AG04449 (cell line): ENCODE data around the gene SNX13.
A peak's percentile ranks its signal among the peaks of the same experiment; 100 is the strongest.

ENCODE experiments used
- CTCF ChIA-PET: fragments of 350-600 bp; formaldehyde crosslinking; extraction: SDS; loops from one replicate; lab custom pipeline; 2021; ENCODE audit warnings: antibody characterized with exemption; lab: Yijun Ruan, JAX
- POLR2A ChIA-PET: fragments of 400-600, 350-600 bp; formaldehyde crosslinking; extraction: SDS; loops from one replicate; lab custom pipeline; 2020; ENCODE audit warnings: antibody characterized with exemption, inconsistent platforms; lab: Yijun Ruan, JAX
- DNase-seq: peaks from one replicate; pipeline ENCODE4 v3.0.0-alpha.2; 2010; ENCODE audit warnings: low read depth, low spot score
- H3K4me3 ChIP-seq: 2 replicates; pipeline ENCODE4 v1.5.1; 2011; ENCODE audit warnings: low read depth, mild to moderate bottlenecking, control low read depth, low read length
- CTCF ChIP-seq: IDR thresholded peaks from one replicate; pipeline ENCODE4 v1.5.1; 2011; ENCODE audit warnings: mild to moderate bottlenecking, moderate library complexity, low read length, control low read depth, inconsistent platforms; ENCODE audit not compliant: insufficient read depth; ENCODE audit errors: missing control alignments

The SNX13 gene

GRCh38 chr7:17774248-17774647 is 166.0 kb downstream of the SNX13 start:
- ChIA-PET CTCF (interaction anchor here (0.8 to 2.0 kb wide), 5 partner anchors 9 to 93 kb away, joined by 3 to 6 read pairs (median 5); no protein-coding TSS in a partner anchor), POLR2A (no interaction called here)
- peak; percentile 52 for DNase-seq
- no peak overlapping the region for H3K4me3 ChIP-seq
- TF ChIP-seq CTCF: no peak

- TF ChIP-seq CTCF: no peak
- ChIA-PET POLR2A (no interaction called here), CTCF (interaction anchor here (1.0 to 6.4 kb wide), 7 partner anchors 12 to 576 kb away, joined by 3 to 84 read pairs (median 3); no protein-coding TSS in a partner anchor)
- peak; percentile 44 for DNase-seq
- H3K4me3 ChIP-seq: no peak overlapping the region
Measured at GRCh38 chr7:17773289-17773626, 167.0 kb downstream of the SNX13 start.

GRCh38 chr7:17772581-17773288 is 167.6 kb downstream of the SNX13 start:
- ChIA-PET POLR2A (no interaction called here), CTCF (interaction anchor here (1.0 to 6.4 kb wide), 7 partner anchors 12 to 576 kb away, joined by 3 to 84 read pairs (median 3); no protein-coding TSS in a partner anchor)

GRCh38 chr7:17771901-17772408 is 168.3 kb downstream of the SNX13 start:
- no peak for TF ChIP-seq CTCF
- no peak overlapping the region for H3K4me3 ChIP-seq
- DNase-seq: no peak
- CTCF ChIA-PET: interaction anchor here (1.0 to 6.4 kb wide), 8 partner anchors 10 to 580 kb away, joined by 3 to 84 read pairs (median 12); no protein-coding TSS in a partner anchor
- POLR2A ChIA-PET: no interaction called here

More at GRCh38 chr7:17772581-17773288, 167.6 kb downstream of the SNX13 start:
- no peak overlapping the region for H3K4me3 ChIP-seq
- DNase-seq: no peak
- no peak for TF ChIP-seq CTCF

- CTCF ChIA-PET: interaction anchor here (0.7 to 6.4 kb wide), 46 partner anchors 8 to 880 kb away, joined by 3 to 84 read pairs (median 6); no protein-coding TSS in a partner anchor
- H3K4me3 ChIP-seq: no peak overlapping the region
- POLR2A ChIA-PET: no interaction called here
- DNase-seq: no peak
- TF ChIP-seq CTCF: no peak
Measured at GRCh38 chr7:17770710-17771375, 169.5 kb downstream of the SNX13 start.

GRCh38 chr7:17769918-17770317 is 170.4 kb downstream of the SNX13 start:
- ChIA-PET CTCF (interaction anchor here (0.6 to 6.4 kb wide), 55 partner anchors 8 to 879 kb away, joined by 3 to 84 read pairs (median 5); no protein-coding TSS in a partner anchor), POLR2A (no interaction called here)
- TF ChIP-seq CTCF: peak; percentile 73
- no peak overlapping the region for H3K4me3 ChIP-seq
- no peak for DNase-seq
